Measurements from ENCODE around the gene GUCA2B.

The GUCA2B gene

GRCh38 chr1:42164551-42165420, 11.6 kb downstream of the GUCA2B start, which contains the start of gene GUCA2A:
TSS of gene GUCA2A (minus strand) at chr1:42164745. CDS start at chr1:42164712, 33 bp downstream.
- no peak for DNase-seq (ENCODE audit: low read depth in 1 of 2, low spot score in 1 of 2)
- TF ChIP-seq REST (IDR thresholded peaks at IDR 0.05; ENCODE audit: insufficient replicate concordance, low read depth): no peak
- TF ChIP-seq GABPA (IDR thresholded peaks at IDR 0.05; ENCODE audit: low read depth): no peak
- TF ChIP-seq CTCF (IDR thresholded peaks at IDR 0.05; ENCODE audit: insufficient read depth, low read length): no peak
- no peak for TF ChIP-seq SPI1 (IDR thresholded peaks at IDR 0.05; ENCODE audit: borderline replicate concordance, low read depth)
- TF ChIP-seq POLR2AphosphoS5 (IDR thresholded peaks at IDR 0.05; ENCODE audit: low read depth): no peak
- H3K27ac ChIP-seq (replicated peaks): no peak within 1 kb of the TSS
- no peaks in the 10 kb centered on the region for H3K27me3 ChIP-seq (ENCODE audit: insufficient read depth, poor library complexity, severe bottlenecking)
- no peak within 1 kb of the TSS for H3K4me3 ChIP-seq (replicated peaks; ENCODE audit: insufficient read depth, low read length)

- no peak overlapping the region for H3K27ac ChIP-seq (replicated peaks)
- H3K27me3 ChIP-seq (ENCODE audit: insufficient read depth, poor library complexity, severe bottlenecking): no peaks in the 10 kb centered on the region
- H3K4me3 ChIP-seq (replicated peaks; ENCODE audit: insufficient read depth, low read length): no peak overlapping the region
- no peak for TF ChIP-seq POLR2AphosphoS5 (IDR thresholded peaks at IDR 0.05; ENCODE audit: low read depth)
- no peak for TF ChIP-seq GABPA (IDR thresholded peaks at IDR 0.05; ENCODE audit: low read depth)
- no peak for TF ChIP-seq CTCF (IDR thresholded peaks at IDR 0.05; ENCODE audit: insufficient read depth, low read length)
- no peak for TF ChIP-seq SPI1 (IDR thresholded peaks at IDR 0.05; ENCODE audit: borderline replicate concordance, low read depth)
- no peak for TF ChIP-seq REST (IDR thresholded peaks at IDR 0.05; ENCODE audit: insufficient replicate concordance, low read depth)
- DNase-seq (ENCODE audit: low read depth in 1 of 2, low spot score in 1 of 2): no peak
These were observed 12.5 kb downstream of the GUCA2B start for GRCh38 chr1:42165511-42166210.

GRCh38 chr1:42167611-42168390, 14.6 kb downstream of the GUCA2B start:
- Histone ChIP-seq H3K4me3 (replicated peaks; ENCODE audit: insufficient read depth, low read length) (no peak overlapping the region), H3K27ac (replicated peaks) (no peak overlapping the region), H3K27me3 (ENCODE audit: insufficient read depth, poor library complexity, severe bottlenecking) (no peaks in the 10 kb centered on the region)
- TF ChIP-seq CTCF (IDR thresholded peaks at IDR 0.05; ENCODE audit: insufficient read depth, low read length): no peak
- no peak for DNase-seq (ENCODE audit: low read depth in 1 of 2, low spot score in 1 of 2)
